Activated CD4-positive, alpha-beta T cell treated with anti-CD3 and anti-CD28 coated beads for 4 hours (primary cell): ENCODE results near the gene BICC1.

Source experiments
- DNase-seq, 2 donors: peaks; one replicate each; pipeline ENCODE4 v3.0.0-alpha.2; 2020

BICC1 gene

DNA sequence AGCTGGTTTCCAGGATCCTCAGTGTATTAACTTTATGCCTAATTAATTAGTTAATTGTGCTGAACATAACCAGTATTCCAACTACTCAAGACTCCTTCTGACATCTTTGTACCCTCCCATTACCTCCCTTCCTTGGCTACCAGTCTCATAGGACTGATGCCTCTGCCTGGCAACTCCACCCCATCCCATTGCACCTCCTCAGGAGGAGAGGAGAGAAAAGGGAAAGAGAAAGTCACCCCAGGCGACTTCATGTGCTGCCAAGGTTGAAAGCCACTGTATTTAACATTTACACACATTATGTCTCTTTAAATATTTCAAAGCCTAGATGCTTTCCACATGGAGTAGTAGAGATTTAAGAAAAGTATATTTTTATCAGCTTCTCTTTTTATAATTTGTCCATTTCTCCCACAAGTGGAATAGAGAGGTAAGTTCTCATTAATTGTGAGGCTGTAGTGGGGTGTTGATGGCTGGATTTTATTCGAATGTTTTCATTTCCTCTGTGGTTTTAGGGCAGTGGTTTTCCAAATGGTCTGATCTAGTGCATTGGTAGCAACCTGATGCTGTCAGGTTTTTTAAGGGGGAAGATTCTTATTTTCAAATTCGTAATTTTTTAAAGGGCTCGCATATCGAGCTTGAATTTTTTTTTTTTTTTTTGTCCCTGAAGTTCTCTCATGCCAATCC is 148.0 kb downstream of the BICC1 start:
- DNase-seq, result no peak

DNA sequence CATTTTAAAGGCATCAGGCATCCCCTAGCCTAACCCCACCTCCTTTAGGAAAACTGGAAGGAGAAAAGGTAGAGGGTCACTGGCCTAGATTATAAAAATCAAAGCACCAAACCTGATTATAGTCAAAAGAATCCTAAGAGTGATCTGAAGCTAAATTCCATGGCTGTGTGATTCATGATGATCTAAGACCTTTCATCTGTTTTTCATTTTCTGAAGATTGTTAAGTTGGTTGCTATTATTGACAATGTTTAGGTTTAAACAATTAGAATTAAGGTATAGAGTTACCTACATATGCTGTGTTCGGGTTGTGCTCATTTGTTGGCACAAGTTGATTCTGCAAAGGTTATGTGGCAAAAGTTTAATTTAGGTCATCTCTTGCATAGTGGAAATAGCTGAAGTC is 148.7 kb downstream of the BICC1 start:
- no peak for DNase-seq

DNA sequence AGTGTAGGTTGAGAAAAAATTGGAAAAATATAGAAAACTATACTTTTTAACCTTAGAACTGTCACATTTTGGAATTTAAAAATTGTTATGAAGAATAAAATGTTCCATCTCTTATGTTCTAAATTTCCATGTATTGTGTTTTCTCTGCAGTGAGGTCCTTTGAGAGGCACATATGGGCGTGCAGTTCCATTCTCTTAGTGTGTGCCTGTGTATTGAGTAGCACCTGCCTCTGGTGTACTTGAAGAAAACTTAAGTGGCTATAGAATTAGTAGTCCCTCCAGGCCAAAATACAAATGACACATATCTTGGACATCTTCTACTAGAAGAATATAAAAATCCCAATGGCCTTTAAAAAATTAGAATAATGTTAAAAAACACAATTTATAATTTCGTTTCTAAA is 149.2 kb downstream of the BICC1 start:
- no peak for DNase-seq

DNA sequence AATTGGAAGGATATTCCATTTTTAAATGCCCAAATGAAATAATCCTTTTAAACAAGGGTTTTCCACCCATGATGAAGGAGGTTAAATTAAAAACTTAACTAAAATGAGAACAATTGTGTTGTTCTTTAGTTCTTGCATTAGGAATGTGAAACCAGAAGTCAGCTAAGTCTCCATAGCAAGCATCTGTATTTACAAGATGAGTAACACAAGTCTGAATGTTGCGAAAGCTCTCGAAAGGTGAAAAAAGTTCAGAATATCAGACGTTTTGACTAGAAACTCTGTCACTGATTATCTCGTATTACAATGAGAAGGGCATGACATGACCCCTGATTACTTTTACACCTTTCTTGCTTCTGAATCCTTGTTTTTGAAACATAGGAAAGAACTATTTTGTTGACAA is 149.6 kb downstream of the BICC1 start:
- DNase-seq, result no peak

DNA sequence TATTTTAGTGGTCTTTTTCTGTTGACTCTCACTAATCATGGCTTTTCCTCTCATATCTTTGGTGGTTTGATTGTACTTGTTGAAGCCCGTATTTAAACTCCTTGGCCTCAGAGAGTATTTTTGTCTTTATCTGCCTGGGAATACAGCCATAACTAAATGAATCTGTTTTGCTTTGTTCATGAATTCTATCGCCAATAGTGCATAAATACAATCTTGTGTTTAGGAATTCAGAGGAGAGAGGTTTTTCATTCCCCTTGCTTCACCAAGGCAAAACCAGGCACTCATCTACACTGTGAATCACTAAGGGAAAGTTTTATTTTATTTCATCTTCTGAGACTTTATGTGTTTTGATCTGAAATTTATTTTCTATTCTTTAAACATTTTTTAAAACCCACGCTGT is 152.7 kb downstream of the BICC1 start:
- no peak for DNase-seq

DNA sequence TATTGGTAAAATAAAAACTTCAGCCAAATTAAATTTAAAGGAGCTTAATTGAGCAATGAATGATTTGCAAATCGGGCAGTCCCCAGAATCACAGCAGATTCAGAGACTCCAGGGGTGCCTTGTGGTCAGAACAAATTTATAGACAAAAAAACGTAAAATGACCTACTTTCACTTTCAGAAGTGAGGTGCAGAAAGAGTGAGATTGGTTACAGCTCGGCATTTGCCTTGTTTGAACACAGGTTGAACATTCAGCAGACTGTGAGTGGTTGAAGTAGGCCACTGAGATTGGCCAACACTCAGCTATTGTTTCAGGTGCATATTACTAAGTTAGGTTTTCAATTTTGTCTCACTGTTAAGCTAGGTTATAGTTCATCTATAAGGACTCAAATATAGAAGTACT is 153.4 kb downstream of the BICC1 start:
- no peak for DNase-seq

DNA sequence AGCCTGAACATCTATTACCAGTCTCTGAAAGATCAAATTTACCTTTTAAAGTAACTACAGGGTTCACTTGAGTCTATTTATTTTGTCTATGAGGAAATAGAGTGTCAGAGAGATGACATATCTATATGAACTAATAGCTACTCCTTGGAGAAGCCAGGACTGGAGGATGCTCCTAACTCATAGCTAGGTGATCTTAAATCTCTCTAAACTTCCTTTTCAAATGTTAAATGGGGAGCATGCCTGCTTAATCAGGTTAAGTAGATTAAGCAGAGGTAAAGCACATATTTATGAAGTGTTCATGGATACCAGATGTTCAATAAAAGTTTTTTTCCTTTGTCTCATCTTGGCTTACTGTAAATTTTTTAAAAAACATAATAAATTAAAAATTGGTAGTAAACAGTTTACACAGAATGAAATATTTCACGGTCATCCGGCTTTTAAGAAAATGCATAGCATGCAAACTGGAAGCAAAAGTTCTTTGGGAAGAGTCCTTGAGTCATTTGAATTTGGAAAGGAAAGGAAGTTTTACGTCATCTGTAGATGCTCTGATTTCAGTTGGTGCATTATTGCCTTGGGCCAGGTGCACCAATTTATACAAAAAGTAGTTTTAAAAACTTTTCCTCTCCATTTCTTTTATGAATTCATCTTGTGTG is 155.1 kb downstream of the BICC1 start:
- no peak for DNase-seq

DNA sequence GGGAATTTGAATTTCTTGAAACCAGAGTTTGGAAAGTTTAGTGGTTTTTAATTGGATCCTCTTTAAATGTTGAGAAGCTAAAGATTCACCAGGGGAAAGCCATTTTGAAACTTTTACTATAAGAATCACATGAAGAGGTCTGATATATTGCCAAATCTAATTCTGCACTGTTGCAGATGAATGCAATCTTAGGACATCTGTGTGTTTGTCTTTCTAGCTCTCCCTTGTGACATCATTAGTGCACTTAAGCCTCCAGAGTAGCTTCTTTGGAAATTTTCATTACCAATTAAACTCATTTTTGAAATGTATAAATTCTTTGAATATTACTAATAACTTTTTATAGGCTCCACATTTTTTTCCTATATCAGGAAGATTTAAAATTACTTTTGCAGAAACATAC is 160.2 kb downstream of the BICC1 start:
- no peak for DNase-seq

DNA sequence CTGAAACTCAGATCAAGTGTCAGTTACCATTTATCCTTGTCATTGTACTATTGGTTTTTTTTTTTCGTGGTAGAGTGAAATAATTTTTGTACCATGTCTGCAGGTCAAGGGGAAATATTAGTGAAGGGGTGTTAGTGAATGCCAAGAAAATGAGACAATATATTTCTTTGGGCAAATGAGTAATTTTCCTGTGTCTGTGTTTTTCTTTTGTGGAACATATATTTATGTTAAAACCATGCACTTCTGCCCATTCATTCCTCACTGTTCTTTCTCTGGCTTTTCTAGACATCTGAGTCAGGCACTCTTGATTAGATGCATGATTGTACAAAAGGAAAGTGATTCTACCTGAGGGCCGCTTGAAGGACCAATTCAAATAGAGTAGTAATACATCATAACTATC is 161.6 kb downstream of the BICC1 start:
- no peak for DNase-seq

DNA sequence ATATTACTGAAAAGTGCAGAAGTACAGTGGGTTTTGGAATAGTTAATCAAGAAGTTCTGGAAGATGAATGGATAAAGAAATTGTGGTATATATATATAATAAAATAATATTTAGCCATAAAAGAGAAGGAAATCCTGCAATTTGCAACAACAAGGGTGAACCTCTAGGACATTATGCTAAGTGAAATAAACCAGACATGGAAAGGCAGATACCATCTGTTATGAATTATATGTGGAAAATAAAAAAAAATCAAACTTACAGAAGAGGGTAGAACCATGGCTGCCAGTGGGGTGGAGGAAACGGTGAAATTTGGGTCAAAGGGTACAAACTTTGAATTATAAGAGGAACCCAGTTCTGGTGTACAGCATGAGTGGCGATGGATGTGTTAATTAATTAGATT is 162.6 kb downstream of the BICC1 start:
- DNase-seq, result no peak

DNA sequence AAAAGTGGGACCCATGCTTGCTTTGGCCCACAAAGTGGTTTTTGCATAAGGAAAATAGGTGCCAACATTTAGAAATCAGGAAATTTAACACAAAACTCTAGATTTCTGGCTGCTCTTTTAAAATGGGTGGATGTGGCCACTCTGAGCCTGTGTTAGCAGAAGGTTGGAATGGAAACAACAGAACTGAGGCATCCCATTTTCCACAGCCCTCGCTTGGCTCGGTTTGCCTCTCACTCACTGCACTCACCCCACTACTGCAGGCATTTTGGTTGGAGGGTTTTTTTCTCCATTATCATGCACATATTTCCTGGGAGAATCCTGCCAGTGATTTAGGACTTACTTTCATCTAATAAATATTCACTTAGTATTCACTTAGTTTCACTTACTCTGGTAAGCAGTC is 178.9 kb downstream of the BICC1 start:
- DNase-seq, result no peak

DNA sequence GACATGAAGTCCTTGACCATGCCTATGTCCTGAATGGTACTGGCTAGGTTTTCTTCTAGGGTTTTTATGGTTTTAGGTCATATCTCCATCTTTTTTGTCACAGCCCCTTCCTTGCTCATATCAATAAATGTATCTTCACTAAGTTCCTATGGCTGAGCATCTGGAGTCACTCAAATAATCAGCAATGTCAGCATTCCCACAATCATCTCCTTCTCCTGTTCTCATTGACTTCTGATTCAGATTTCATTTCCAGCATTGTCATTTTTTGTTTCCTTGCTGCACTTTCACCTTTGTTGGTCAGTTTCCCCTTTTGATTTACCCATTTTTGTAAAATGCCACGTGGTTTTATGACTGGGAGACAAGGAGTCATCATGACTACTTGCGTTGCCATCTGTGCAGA is 181.2 kb downstream of the BICC1 start:
- DNase-seq, result no peak

DNA sequence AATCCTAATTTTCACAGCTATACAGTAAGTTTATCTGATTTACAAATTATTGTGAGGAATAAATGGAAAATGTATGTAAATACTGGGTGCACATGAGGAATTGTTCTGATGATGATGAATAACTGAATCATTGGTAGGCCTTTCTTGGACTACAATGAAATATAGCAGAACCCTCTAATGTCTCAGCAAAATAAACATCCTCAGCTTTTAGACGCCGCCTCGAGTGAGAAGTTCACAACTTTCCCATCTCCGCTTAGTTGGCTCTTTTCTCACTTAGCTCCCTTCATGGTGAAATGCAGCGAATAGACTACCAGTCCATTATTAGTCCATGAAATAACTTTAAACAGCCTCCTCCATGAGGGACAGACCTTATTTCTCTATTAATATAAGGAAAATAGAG is 182.3 kb downstream of the BICC1 start:
- no peak for DNase-seq

DNA sequence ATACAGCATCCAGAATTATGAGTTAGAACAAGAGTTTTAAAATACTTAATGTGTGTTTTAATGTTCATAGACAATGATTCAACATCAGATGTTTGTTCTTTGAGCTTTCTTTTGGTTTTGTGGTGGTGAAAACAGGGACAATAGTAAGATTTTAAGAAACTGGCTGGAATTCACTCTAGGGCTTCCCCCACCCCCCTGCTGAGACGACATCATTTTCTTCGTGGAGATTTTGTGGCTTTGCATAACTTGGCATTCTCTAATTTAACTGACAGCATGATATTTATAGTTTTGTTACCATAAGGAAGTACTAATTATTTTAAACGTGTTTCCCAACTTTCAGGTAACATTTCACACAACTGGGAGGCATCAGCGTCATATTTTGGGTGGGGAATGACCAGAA is 184.1 kb downstream of the BICC1 start:
- no peak for DNase-seq

DNA sequence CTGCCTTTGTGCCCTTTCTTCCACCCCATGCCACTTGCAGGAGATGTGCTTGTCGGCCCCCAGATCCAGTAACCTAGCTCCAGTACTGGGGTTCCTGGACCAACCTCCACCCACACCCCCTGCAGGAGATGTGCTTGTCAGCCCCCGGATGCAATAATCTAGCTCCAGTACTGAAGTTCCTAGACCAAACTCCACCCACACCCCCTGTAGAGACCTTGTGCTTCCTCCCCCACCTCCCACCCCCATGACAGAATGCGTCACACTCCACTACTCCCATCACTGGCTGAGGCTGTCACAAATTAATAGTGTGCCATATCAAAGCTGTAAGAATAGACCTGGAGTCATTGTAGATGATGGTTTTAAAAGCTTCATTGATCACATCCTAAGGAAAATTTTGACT is 185.0 kb downstream of the BICC1 start:
- DNase-seq, result no peak

DNA sequence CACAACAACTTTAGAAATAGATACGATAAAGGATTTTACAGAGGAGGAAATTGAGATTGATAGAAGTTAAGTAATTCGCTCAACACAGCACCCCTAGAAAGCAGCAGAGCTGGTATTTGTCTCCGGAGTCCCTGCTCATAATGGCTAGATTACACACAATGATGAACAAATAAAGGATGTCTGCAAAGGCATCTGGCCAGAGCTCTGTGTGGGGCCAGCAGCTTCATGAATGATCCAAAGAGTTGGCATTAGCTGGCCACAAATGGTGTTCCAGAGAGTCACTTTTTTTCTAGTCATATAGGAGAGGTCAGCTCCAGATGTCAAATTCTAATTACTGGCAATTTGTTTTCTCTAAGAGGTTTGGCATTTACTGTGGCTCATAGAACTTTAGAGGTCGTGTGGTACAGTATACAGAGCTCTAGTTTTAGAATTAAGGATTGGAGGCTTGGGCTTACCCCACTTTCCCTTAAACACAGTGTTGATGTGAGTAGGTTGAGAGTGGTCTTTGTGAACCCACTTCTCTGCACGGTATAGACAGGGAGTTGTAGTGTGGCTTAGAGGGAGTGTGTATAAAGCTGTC is 186.2 kb downstream of the BICC1 start:
- DNase-seq, result no peak

DNA sequence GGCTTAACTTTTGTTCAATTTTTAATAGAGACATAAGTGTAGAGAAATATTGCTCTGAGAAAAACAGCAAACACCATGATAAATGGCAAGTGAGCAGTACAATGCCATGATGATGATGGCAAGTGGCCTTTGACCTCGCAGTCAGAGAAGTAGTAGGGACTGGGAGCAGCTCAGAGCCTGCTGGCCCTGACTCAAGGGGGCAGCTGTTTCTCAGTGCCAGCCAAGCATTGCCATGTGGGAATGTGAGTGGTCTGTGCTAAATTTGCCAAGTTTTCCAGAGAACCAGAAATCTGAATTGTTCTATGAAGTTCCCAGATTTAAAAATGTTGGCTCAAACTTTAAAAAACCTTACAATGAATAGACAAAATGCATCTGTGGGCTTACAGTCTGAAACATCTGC is 187.9 kb downstream of the BICC1 start:
- DNase-seq, result no peak

DNA sequence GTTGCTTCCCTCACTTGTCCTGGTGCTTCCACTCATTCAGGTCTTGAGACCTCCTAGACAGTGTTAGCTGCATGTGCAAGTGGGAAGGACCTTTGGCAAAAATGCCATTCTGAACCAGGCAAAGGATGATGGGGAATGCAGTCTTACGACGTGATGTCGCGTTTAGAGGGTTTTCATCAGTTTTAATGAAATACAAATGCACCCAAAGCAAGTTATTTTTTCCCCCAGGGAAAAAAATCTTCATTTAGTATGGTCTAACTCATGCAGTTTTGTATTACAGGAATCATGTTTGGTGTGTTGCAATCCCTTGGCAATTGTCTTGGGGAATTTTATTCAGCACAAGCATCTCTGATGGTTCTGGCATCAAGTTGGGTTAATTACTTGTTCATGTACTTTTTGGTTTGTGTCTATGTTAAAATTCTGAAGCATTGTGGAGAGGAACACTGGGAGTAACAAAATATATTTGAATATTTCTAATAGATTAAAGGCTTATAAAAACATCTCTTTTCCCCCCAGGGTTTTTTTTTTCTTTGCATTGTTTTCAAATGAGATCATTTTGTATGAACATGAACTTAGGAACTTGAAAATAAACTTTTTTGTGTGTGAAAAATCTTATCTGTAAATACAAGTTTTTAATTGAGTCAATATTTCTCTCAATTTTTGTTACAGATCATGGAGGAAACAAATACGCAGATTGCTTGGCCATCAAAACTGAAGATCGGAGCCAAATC is 188.9 kb downstream of the BICC1 start:
- no peak for DNase-seq

DNA sequence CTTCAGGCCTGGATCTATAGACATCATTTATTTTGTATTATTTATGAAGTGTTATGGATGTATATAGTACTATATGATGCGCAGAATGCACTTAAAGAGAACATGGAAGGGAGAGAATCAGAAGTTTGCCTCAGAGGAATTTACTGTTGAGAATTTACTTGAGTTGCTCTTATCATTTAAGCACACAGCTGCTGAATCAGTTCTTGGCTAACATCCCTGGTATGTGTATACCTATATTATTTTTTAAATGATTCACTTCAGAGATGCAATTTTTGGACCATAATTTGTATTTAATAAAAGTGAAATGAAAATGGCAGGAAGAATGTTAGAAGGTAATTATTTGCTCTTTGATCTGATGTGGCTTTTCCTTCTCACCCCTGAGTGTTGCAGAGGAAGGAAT is 191.6 kb downstream of the BICC1 start:
- DNase-seq, result no peak

DNA sequence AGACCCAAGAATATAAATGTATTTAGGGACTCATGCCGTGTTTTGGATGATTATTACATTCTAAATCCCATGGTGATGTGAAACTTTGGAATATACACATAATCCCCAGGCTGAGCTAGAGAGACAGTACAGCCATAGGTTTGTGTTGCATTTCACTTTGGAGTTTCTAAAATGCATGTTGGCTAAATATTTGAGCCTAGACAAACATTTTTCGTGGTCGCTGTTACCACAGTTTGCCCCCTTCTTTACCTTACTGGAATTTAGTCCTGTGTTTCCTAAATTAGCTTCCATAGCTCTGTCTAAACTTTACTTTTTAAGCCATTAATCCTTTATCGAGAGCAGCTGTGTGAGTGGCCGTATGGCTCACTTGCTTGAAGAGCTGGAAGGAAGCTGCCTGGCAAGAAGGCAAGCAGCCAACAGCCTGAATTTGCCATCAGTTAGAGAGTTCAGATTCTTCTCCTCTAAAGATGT is 192.0 kb downstream of the BICC1 start:
- no peak for DNase-seq

DNA sequence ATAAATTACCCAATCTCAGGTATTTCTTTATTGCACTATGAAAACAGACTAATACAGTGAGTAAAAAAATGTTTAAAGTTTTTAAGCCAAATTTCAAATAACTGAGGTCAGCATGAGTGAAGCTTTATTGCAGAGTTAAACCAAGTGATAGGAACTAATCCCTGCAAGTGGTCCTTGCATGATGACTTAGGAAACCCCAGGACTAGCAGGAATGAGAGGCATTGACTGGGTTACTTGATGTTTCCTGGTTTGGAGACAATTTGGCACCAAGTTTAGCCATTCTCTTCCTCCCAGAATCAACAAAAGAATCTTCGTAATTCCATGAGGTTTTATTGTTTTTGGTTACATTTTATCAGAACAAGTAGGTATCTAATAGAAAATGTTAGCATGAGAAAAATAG is 194.2 kb downstream of the BICC1 start:
- DNase-seq, result no peak

DNA sequence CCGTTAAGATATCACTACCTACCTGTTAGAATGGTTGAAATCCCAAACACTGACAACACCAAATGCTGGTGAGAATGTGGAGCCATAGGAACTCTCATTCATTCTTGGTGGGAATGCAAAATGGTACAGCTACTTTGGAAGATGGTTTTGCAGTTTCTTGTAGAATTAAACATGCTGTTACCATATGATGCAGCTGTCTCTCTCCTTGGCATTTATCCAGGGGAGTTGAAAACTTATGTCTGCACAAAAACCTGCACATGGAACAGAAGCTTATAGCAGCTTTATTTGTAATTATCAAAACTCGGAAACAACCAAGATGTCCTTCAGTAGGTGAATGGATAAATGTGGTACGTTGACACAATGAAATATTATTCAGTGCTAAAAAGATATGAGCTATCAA is 199.5 kb downstream of the BICC1 start:
- no peak for DNase-seq

DNA sequence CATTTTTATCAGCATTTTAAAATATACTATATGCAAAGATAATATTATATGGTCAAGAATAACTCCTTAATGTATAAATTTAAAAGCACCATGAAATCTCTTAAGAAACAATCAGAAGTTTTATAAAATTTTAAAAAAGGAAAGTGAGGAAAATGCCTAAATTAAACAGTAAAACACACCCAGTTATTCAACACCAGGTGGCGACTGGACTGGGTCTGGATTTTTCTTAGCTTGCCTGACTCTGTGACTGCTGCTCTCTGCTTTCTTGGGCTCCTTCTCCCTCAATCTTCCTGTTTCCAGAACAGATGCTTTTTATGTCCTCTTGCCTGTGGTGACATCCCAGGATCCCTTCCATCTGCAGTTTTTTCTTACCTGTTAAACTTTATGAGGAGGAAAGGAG is 200.3 kb downstream of the BICC1 start:
- DNase-seq, result no peak

DNA sequence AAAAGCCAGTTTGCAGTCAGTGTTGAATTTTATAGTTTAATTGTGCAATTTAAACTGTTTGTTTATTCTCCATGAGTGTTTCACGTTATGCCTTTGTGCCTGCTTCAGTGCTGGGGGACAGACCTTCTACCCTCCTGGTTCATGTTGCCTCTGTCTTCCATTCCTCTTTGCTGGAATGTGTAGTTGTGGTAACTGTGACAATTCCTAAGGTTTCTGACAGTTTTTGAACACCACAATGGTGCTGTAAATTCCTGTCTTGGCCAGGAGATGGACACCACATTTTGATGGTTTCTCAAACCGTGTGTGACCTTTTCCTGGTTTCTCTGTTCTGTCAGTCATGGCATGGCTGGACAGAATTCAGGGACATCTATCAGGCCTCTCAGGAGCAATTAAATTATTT is 201.7 kb downstream of the BICC1 start:
- DNase-seq, result no peak
